NCI-H2107 (cell line): ENCODE measurements around the gene ARHGAP40.

Source experiments
- DNase-seq: peaks from one replicate; lab custom pipeline; 2025; lab: John Stamatoyannopoulos, UW

ARHGAP40 gene

GRCh38 chr20:38680500-38681306, 79.1 kb downstream of the ARHGAP40 start:
- no peak for DNase-seq

DNA sequence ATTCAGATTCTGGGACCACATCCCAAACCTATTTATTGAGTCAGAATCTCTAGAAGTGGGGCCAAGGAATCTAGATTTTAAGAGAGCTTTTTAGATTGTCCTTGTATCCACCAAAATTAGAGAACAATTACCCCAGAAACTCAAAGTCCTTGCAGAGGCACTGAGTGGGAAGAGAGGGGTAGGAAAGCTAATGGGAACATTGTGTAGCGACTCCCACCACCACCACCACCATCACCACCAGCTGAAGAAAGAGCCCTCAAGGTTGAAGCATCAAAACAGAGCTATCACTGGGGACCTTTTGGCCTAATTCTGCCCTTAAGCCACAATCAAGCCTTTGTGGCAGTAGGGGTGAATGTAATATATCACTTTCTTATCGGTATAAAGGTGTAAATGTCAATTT, 83.7 kb downstream of the ARHGAP40 start:
- no peak for DNase-seq

- no peak for DNase-seq
These were observed 84.4 kb downstream of the ARHGAP40 start for GRCh38 chr20:38685853-38686473.

- DNase-seq = no peak
These were observed 91.1 kb downstream of the ARHGAP40 start for GRCh38 chr20:38692436-38693411.

- no peak for DNase-seq
These were observed 95.7 kb downstream of the ARHGAP40 start for GRCh38 chr20:38697306-38697705.

DNA sequence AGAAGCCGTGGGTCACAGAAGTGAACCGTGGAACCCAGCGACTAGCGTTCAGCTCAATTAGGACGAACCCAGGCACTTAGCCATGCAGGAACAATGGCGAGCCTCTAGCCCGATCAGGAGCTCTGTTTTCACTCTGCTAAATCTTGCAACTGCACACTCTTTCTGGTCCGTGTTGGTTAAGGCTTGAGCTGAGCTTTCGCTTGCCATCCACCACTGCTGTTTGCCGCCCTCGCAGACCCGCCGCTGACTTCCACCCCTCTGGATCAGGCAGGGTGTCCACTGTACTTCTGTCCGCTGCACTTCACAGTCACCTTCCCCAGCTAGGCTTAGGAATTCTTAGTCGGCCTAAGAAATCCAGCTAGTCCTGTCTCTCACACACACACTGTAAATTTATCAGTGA, 96.9 kb downstream of the ARHGAP40 start:
- DNase-seq = no peak

DNA sequence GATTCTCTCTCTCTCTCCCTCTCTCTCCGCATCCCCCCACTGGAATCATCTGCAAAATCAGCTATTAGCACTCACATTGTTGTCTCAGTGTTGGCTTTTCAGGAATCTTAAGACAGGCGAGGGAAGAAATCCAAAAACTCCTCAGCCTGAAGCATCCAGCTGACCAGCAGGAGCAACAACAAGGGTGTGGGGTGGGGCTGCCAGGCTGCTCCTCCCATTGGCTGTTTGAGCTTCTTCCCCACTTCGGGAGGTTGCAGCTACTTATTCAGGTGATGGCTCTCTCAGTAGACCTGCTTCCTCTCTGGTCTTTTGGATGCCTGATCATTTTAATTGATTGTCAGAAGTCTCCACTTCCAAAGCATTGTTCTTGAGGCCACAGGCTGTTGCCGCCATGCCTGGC, 98.5 kb downstream of the ARHGAP40 start:
- no peak for DNase-seq
